ENCODE data around the gene PIEZO2.
"Not testable (repeated sequence)": the region's sequence is repeated elsewhere in the genome, so short reads cannot be mapped to it uniquely, and the experiment has no call there.

PIEZO2 gene

GRCh38 chr18:10669441-10670100, 479.8 kb downstream of the PIEZO2 start:
- Mint-ChIP-seq H3K4me3 (no peak overlapping the region), H3K9me3 (no peaks in the 10 kb centered on the region), H3K4me1 (no peaks in the 10 kb centered on the region), H3K27me3 (peaks cover 3% of the 10 kb centered on the region), H3K36me3 (no peaks in the 10 kb centered on the region), H3K27ac (no peak overlapping the region)
- DNase-seq = no peak
- CTCF ChIA-PET = no interaction called here

- Mint-ChIP-seq H3K36me3 (no peaks in the 10 kb centered on the region), H3K9me3 (no peaks in the 10 kb centered on the region), H3K27ac (no peak overlapping the region), H3K4me1 (no peaks in the 10 kb centered on the region), H3K27me3 (peaks cover 3% of the 10 kb centered on the region), H3K4me3 (no peak overlapping the region)
- CTCF ChIA-PET = no interaction called here
- DNase-seq = no peak
These were observed 485.6 kb downstream of the PIEZO2 start for GRCh38 chr18:10663750-10664149.

DNA sequence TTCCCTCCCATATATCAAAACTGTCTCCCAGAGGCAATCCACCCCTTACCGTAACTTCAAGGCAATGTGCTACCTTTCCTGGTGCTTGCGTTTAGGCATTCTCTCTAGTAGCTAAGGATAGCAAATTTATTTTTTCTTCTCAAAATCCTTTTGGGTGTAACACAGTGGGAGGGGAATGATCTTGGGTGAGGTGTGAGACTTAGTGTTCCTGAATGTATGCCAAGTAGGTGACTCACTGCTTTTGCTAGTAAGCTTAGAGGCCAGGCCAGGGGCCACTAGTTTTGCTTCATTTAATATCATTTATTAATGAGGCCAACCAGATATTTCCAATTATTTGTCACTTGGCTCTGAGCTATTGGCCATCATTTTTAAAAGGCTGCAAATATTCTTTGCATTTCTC, 488.1 kb downstream of the PIEZO2 start:
- no peaks in the 10 kb centered on the region for H3K27me3 Mint-ChIP-seq
- no peaks in the 10 kb centered on the region for H3K4me1 Mint-ChIP-seq
- no peaks in the 10 kb centered on the region for H3K9me3 Mint-ChIP-seq
- H3K4me3 Mint-ChIP-seq = no peak overlapping the region
- no peak overlapping the region for H3K27ac Mint-ChIP-seq
- DNase-seq = no peak
- CTCF ChIA-PET = no interaction called here
- H3K36me3 Mint-ChIP-seq = no peaks in the 10 kb centered on the region

GRCh38 chr18:10660179-10660884, 489.0 kb downstream of the PIEZO2 start:
- Mint-ChIP-seq H3K27me3 (no peaks in the 10 kb centered on the region), H3K9me3 (no peaks in the 10 kb centered on the region), H3K4me1 (no peaks in the 10 kb centered on the region), H3K27ac (no peak overlapping the region), H3K36me3 (no peaks in the 10 kb centered on the region), H3K4me3 (no peak overlapping the region)
- CTCF ChIA-PET = no interaction called here
- no peak for DNase-seq

DNA sequence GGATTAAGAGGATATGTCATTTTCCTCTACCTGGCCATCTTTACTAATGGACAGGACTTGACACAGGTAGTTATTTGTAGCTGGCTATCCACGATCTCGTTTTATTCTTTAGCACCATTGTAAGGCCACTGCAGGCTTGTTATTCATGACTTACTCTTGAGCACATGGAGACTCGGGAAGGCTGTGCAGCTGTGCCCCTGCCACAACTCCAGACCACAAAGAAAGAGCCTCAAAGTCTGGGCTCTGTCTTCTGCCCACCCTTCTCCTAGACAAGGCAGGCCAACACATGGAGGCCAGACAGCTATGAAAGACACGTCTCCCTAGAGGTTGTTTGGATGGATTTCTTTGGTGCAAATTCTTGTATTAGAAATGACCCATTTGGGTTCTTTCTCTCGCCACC, 489.8 kb downstream of the PIEZO2 start:
- DNase-seq = no peak
- H3K36me3 Mint-ChIP-seq = no peaks in the 10 kb centered on the region
- H3K27me3 Mint-ChIP-seq = no peaks in the 10 kb centered on the region
- CTCF ChIA-PET = interaction anchor here (0.8 kb wide), 1 partner anchor 12 kb away, joined by 5 read pairs; no protein-coding TSS in a partner anchor
- no peak overlapping the region for H3K27ac Mint-ChIP-seq
- no peak overlapping the region for H3K4me3 Mint-ChIP-seq
- no peaks in the 10 kb centered on the region for H3K4me1 Mint-ChIP-seq
- no peaks in the 10 kb centered on the region for H3K9me3 Mint-ChIP-seq

GRCh38 chr18:10659000-10659399, 490.4 kb downstream of the PIEZO2 start:
- H3K4me3 Mint-ChIP-seq = no peak overlapping the region
- no peaks in the 10 kb centered on the region for H3K9me3 Mint-ChIP-seq
- no peak overlapping the region for H3K27ac Mint-ChIP-seq
- no peak for DNase-seq
- no peaks in the 10 kb centered on the region for H3K4me1 Mint-ChIP-seq
- H3K27me3 Mint-ChIP-seq = no peaks in the 10 kb centered on the region
- CTCF ChIA-PET = interaction anchor here (0.8 kb wide), 1 partner anchor 12 kb away, joined by 5 read pairs; no protein-coding TSS in a partner anchor
- H3K36me3 Mint-ChIP-seq = no peaks in the 10 kb centered on the region

- H3K36me3 Mint-ChIP-seq, H3K4me3 Mint-ChIP-seq, H3K27me3 Mint-ChIP-seq, H3K27ac Mint-ChIP-seq, H3K4me1 Mint-ChIP-seq, H3K9me3 Mint-ChIP-seq, DNase-seq, CTCF ChIA-PET: not testable (repeated sequence)
These were observed 505.4 kb downstream of the PIEZO2 start for GRCh38 chr18:10644003-10644402.

- H3K27ac Mint-ChIP-seq, H3K9me3 Mint-ChIP-seq, H3K27me3 Mint-ChIP-seq, CTCF ChIA-PET, H3K4me1 Mint-ChIP-seq, H3K36me3 Mint-ChIP-seq, DNase-seq, H3K4me3 Mint-ChIP-seq: not testable (repeated sequence)
These were observed 506.3 kb downstream of the PIEZO2 start for GRCh38 chr18:10642915-10643524.

DNA sequence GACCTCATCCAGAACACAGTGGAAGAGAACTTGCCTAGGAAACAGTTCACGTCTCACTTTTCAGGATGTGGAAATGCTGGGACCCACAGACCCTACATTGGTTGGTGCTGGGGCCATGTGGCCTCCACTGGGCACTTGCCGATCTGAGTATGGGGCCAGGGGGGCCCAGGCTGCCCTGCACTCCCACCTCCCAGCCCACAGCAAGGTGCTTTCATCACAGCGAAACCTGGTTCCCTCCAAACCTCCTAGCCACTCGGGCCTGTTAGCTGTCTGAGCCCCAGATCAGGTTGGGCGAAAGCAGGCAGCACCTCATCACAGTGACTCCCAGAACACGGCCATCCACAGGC, 510.9 kb downstream of the PIEZO2 start:
- H3K27me3 Mint-ChIP-seq, H3K4me1 Mint-ChIP-seq, CTCF ChIA-PET, H3K27ac Mint-ChIP-seq, H3K4me3 Mint-ChIP-seq, H3K9me3 Mint-ChIP-seq, DNase-seq, H3K36me3 Mint-ChIP-seq: not testable (repeated sequence)

GRCh38 chr18:10637858-10638538, 511.4 kb downstream of the PIEZO2 start:
- H3K27ac Mint-ChIP-seq, DNase-seq, H3K27me3 Mint-ChIP-seq, H3K36me3 Mint-ChIP-seq, H3K4me1 Mint-ChIP-seq, H3K4me3 Mint-ChIP-seq, H3K9me3 Mint-ChIP-seq, CTCF ChIA-PET: not testable (repeated sequence)

- H3K27ac Mint-ChIP-seq, H3K36me3 Mint-ChIP-seq, H3K9me3 Mint-ChIP-seq, H3K4me1 Mint-ChIP-seq, DNase-seq, H3K4me3 Mint-ChIP-seq, CTCF ChIA-PET: not testable (repeated sequence)
- H3K27me3 Mint-ChIP-seq = peaks cover 14% of the 10 kb centered on the region
These were observed 520.3 kb downstream of the PIEZO2 start for GRCh38 chr18:10629076-10629475.

GRCh38 chr18:10626606-10627213, 522.7 kb downstream of the PIEZO2 start:
- H3K36me3 Mint-ChIP-seq, DNase-seq, CTCF ChIA-PET: not testable (repeated sequence)

GRCh38 chr18:10623606-10624005, 525.8 kb downstream of the PIEZO2 start:
- H3K36me3 Mint-ChIP-seq, H3K9me3 Mint-ChIP-seq, H3K27ac Mint-ChIP-seq, DNase-seq, H3K4me1 Mint-ChIP-seq, CTCF ChIA-PET, H3K4me3 Mint-ChIP-seq: not testable (repeated sequence)
- peaks cover 13% of the 10 kb centered on the region for H3K27me3 Mint-ChIP-seq

More at GRCh38 chr18:10626606-10627213, 522.7 kb downstream of the PIEZO2 start:
- H3K27me3 Mint-ChIP-seq = peaks cover 10% of the 10 kb centered on the region
- not testable (repeated sequence) for H3K9me3 Mint-ChIP-seq, H3K4me3 Mint-ChIP-seq, H3K27ac Mint-ChIP-seq, H3K4me1 Mint-ChIP-seq

- H3K27ac Mint-ChIP-seq, H3K4me1 Mint-ChIP-seq, H3K36me3 Mint-ChIP-seq, CTCF ChIA-PET, H3K4me3 Mint-ChIP-seq, DNase-seq, H3K9me3 Mint-ChIP-seq: not testable (repeated sequence)
- peaks cover 11% of the 10 kb centered on the region for H3K27me3 Mint-ChIP-seq
These were observed 526.4 kb downstream of the PIEZO2 start for GRCh38 chr18:10622982-10623381.
